HEK293 (cell line): ENCODE results near the gene FAM170A.

Experiments
- ATF2 ChIP-seq: fragments of 450-650 bp; formaldehyde crosslinking; IDR thresholded peaks from 2 replicates; pipeline ENCODE4 v1.5.1; 2016; ENCODE audit warnings: missing biosample characterization, missing genetic modification characterization, low read depth
- CTCF ChIP-seq: fragments of 450-650 bp; formaldehyde crosslinking; IDR thresholded peaks from 2 replicates; pipeline ENCODE4 v1.5.1; 2016; ENCODE audit warnings: missing biosample characterization, missing genetic modification characterization
- ELK4 ChIP-seq: IDR thresholded peaks from 2 replicates; pipeline ENCODE4 v1.6.1; 2011; ENCODE audit warnings: mild to moderate bottlenecking, low read depth, low read length, borderline replicate concordance
- KLF9 ChIP-seq: fragments of 450-650 bp; formaldehyde crosslinking; IDR thresholded peaks from 2 replicates; pipeline ENCODE4 v1.5.1; 2016; ENCODE audit warnings: missing biosample characterization, missing genetic modification characterization, low read depth
- REPIN1 ChIP-seq: fragments of 450-650 bp; formaldehyde crosslinking; IDR thresholded peaks from 2 replicates; pipeline ENCODE4 v1.5.1; 2017; ENCODE audit warnings: missing biosample characterization, missing genetic modification characterization, low read depth
- ZBTB11 ChIP-seq: fragments of 450-650 bp; formaldehyde crosslinking; conservative IDR thresholded peaks from 2 replicates; pipeline ENCODE4 v1.5.1; 2016; ENCODE audit warnings: low read depth, missing biosample characterization, missing genetic modification characterization
- ZBTB44 ChIP-seq: fragments of 450-650 bp; IDR thresholded peaks from 2 replicates; pipeline ENCODE4 v1.5.1; 2018; ENCODE audit warnings: missing biosample characterization, mild to moderate bottlenecking, missing genetic modification characterization
- ZNF274 ChIP-seq, 2 experiments: fragments of 200-500 bp in 1 of 2; fragments of 450-650 bp in 1 of 2; sonication (Bioruptor generic) in 1 of 2; formaldehyde crosslinking in 1 of 2; IDR thresholded peaks; 2 replicates each; pipeline versions ENCODE4 v1.5.1 to v1.6.1; 2014 to 2016; ENCODE audit warnings: borderline replicate concordance in 1 of 2, inconsistent platforms in 1 of 2, low read length in 1 of 2, missing biosample characterization in 1 of 2, missing genetic modification characterization in 1 of 2
- ZNF362 ChIP-seq: fragments of 450-650 bp; formaldehyde crosslinking; IDR thresholded peaks from 2 replicates; pipeline ENCODE4 v1.5.1; 2016; ENCODE audit warnings: missing biosample characterization, missing genetic modification characterization
- ZNF398 ChIP-seq: fragments of 450-650 bp; formaldehyde crosslinking; IDR thresholded peaks from 2 replicates; pipeline ENCODE4 v1.5.1; 2017; ENCODE audit warnings: missing biosample characterization, missing genetic modification characterization
- ZNF513 ChIP-seq: fragments of 450-650 bp; IDR thresholded peaks from 2 replicates; pipeline ENCODE4 v1.5.1; 2018; ENCODE audit warnings: missing biosample characterization, missing genetic modification characterization
- ZNF692 ChIP-seq: fragments of 450-650 bp; formaldehyde crosslinking; IDR thresholded peaks from 2 replicates; pipeline ENCODE4 v1.5.1; 2016; ENCODE audit warnings: missing biosample characterization, missing genetic modification characterization
- ZSCAN4 ChIP-seq: fragments of 450-650 bp; formaldehyde crosslinking; IDR thresholded peaks from 2 replicates; pipeline ENCODE4 v1.5.1; 2017; ENCODE audit warnings: missing biosample characterization, missing genetic modification characterization

GRCh38 chr5:119631660-119632059, 2.3 kb downstream of the FAM170A start:
- TF ChIP-seq ZNF274 (IDR thresholded peaks at IDR 0.05; ENCODE audit: low read length) (no peak), ZNF274 (tag by site-specific recombination; IDR thresholded peaks at IDR 0.05; ENCODE audit: borderline replicate concordance) (no peak), REPIN1 (tag by site-specific recombination) (no peak), CTCF (tag by site-specific recombination) (no peak), KLF9 (tag by site-specific recombination) (no peak), ELK4 (no peak), ZBTB44 (tag by site-specific recombination) (no peak), ATF2 (tag by site-specific recombination) (no peak), ZBTB11 (no peak), ZNF362 (no peak), ZNF692 (no peak), ZNF398 (tag by site-specific recombination) (no peak), ZSCAN4 (tag by site-specific recombination) (no peak), ZNF513 (tag by site-specific recombination) (no peak)
